Stimulated activated naive CD8-positive, alpha-beta T cell treated with anti-CD3 and anti-CD28 coated beads, Interleukin-15, amount 100 ng/mL, for 72 hours (primary cell): ENCODE results near the gene PIAS2.
"Not testable (repeated sequence)": the region's sequence is repeated elsewhere in the genome, so short reads cannot be mapped to it uniquely, and the experiment has no call there.

Source experiments
- ATAC-seq: fragments of 150-1000 bp; cut with Tn5 transposase; 2 replicates; pipeline ENCODE4 v1.10.0; 2021; ENCODE audit warnings: mild to moderate bottlenecking, moderate library complexity
- DNase-seq, 2 donors: peaks; one replicate each; pipeline ENCODE4 v3.0.0; 2021 to 2022
- H3K27ac Mint-ChIP-seq, 2 donors: one replicate each; pipeline ENCODE4 v1.8.0; 2022; ENCODE audit warnings: mild to moderate bottlenecking in 2 of 2, mixed read lengths in 2 of 2, moderate library complexity in 2 of 2
- H3K27me3 Mint-ChIP-seq: one replicate; pipeline ENCODE4 v1.8.0; 2022; ENCODE audit warnings: mixed read lengths
- H3K4me1 Mint-ChIP-seq: one replicate; pipeline ENCODE4 v1.8.0; 2022; ENCODE audit warnings: mild to moderate bottlenecking, mixed read lengths
- H3K4me3 Mint-ChIP-seq, 2 donors: one replicate each; pipeline ENCODE4 v1.8.0; 2022; ENCODE audit warnings: mild to moderate bottlenecking in 2 of 2, mixed read lengths in 2 of 2, moderate library complexity in 1 of 2
- H3K9me3 Mint-ChIP-seq, 2 donors: one replicate each; pipeline ENCODE4 v1.8.0; 2022; ENCODE audit warnings: mixed read lengths in 2 of 2

Gene PIAS2

DNA sequence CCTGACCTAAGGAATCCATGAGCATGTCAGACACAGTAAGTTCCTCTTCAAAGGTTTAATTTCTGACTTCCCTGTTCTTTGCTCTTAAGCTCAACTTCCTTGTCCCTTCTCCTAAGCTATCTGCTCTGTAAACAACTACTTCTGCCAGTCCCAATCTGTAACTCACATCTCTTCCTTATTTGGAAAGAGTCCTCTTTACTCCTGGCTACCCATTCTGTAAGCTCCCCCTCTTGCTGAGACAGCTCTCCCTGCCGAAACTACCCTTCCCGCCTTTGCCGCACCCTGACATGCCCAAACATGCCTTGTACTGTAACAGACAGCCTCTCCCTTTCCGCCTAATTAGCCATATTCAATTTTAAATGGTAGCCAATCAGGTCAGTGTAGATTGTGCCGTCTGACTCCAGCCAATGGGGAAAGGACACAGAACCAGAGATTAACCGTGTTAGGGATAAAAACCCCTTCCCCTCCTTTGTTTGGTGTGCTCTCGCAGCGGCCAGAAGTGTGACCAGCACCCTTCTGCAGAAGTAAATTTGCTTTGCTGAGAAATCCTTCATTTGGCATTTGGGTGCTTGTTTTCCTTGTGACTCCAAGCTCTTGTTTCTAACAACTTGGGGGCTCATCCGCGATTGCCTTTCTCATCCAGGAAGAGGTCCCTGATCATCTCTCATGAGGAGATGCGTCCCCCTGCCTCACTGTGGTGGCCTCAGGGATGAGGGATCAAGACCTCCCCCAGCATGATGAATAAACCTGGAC, 49.0 kb downstream of the PIAS2 start:
- ATAC-seq = no peak
- DNase-seq = no peak
- peaks cover 37 to 43% of the 10 kb centered on the region in 2 donors for H3K9me3 Mint-ChIP-seq
- no peak overlapping the region for H3K4me3 Mint-ChIP-seq
- peak overlapping the region in 1 of 2 donors; percentile 53 for H3K27ac Mint-ChIP-seq
- no peaks in the 10 kb centered on the region for H3K27me3 Mint-ChIP-seq
- peaks cover 18% of the 10 kb centered on the region for H3K4me1 Mint-ChIP-seq

DNA sequence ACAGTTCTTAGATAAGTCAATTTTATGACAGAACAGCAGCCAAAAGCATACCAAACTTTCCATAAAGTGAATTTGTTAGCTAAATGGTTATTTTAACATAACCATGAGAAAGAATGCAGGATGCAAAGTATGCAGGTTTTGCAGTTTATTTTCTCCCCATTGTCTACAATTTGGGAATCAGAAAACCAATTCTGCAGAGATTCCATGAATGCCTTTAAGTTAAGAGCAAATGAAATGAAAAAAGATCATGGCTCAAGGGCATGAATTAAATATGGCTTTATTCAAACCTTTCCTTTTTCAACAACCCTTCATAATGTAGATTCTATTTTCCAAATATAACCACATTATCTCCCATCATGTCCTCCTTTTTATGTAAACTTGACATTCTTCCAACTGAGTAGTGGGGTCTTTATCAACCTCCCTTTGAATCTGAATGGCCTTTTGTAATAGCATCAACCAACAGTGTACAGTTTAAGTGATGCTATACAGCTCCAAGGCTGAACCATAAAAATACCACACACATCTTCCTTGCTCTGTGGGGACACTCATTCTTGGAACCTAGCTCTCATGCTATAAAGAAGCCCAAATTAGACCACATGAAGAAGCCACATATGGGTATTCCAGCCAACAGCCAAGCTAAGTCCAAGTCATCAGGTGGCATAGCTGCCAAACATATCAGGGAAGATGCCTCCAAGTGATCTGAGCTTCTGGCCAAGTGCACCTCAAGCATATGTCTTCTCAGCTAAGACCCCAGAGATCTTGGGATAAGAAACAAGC, 49.8 kb downstream of the PIAS2 start:
- no peak for DNase-seq
- peaks cover 18% of the 10 kb centered on the region for H3K4me1 Mint-ChIP-seq
- H3K27me3 Mint-ChIP-seq = no peaks in the 10 kb centered on the region
- H3K9me3 Mint-ChIP-seq = peaks cover 36 to 37% of the 10 kb centered on the region in 2 donors
- H3K27ac Mint-ChIP-seq = no peak overlapping the region
- no peak overlapping the region for H3K4me3 Mint-ChIP-seq
- ATAC-seq = no peak

DNA sequence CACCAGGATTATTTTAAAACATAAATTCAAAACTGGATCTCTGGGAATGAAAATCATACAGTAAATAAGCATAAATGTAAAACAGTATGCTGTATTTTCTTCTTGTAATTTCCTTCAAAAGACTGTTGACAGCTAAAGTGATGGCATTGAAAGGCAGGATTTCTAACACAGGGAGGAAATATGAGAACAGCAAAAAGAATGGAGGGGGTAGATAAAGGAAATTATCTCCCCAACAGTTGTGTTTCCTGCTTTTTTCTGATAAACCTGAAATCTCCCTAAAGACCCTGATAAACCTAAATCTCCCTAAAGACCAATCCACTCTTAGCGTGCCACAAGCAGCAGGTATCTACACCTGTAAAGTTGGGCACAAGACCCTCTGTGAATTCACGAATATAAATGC, 50.8 kb downstream of the PIAS2 start:
- H3K27ac Mint-ChIP-seq = no peak overlapping the region
- peaks cover 33 to 36% of the 10 kb centered on the region in 2 donors for H3K9me3 Mint-ChIP-seq
- DNase-seq (no peak), ATAC-seq (no peak)
- H3K27me3 Mint-ChIP-seq = no peaks in the 10 kb centered on the region
- H3K4me3 Mint-ChIP-seq = no peak overlapping the region
- peaks cover 18% of the 10 kb centered on the region for H3K4me1 Mint-ChIP-seq

DNA sequence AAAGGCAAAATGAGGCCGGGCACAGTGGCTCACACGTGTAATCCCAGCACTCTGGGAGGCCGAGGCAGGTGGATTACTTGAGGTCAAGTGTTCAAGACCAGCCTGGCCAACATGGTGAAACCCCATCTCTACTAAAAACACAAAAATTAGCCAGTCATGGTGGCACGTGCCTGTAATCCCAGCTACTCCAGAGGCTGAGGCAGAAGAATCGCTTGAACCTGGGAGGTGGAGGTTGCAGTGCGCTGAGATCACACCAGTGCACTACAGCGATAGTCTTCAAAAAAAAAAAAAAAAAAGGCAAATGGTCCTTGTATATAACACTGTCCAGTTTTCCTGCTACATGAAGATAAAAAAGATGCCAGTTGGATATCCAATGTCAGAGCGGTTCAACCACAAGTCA, 52.1 kb downstream of the PIAS2 start:
- not testable (repeated sequence) for H3K27ac Mint-ChIP-seq, H3K27me3 Mint-ChIP-seq, H3K4me3 Mint-ChIP-seq, DNase-seq, ATAC-seq
- peaks cover 25 to 27% of the 10 kb centered on the region in 2 donors for H3K9me3 Mint-ChIP-seq
- H3K4me1 Mint-ChIP-seq = peaks cover 20% of the 10 kb centered on the region

DNA sequence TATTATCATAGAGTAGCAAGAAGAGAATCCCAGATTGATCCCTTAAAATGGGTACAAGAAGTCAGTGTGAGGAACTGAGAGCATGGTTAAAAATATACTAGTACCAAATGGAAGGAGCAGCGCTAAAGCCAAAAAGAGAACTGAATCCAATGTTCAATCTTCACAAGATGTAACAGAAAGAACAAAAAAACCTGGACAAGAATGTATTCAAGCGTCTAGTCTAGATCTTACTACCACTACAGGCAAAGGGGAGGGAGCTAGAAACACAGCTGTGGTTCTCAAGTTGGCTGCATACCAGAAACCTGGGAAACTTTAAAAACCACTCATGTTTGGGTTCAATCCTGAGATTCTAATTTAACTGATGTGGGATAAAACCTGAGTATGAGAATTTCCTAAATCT, 57.5 kb downstream of the PIAS2 start:
- no peak overlapping the region for H3K4me3 Mint-ChIP-seq
- peak overlapping the region in 1 of 2 donors; percentile 63 for H3K27ac Mint-ChIP-seq
- DNase-seq (no peak), ATAC-seq (no peak)
- no peaks in the 10 kb centered on the region for H3K27me3 Mint-ChIP-seq
- peaks cover 22% of the 10 kb centered on the region for H3K4me1 Mint-ChIP-seq
- H3K9me3 Mint-ChIP-seq = no peaks in the 10 kb centered on the region

DNA sequence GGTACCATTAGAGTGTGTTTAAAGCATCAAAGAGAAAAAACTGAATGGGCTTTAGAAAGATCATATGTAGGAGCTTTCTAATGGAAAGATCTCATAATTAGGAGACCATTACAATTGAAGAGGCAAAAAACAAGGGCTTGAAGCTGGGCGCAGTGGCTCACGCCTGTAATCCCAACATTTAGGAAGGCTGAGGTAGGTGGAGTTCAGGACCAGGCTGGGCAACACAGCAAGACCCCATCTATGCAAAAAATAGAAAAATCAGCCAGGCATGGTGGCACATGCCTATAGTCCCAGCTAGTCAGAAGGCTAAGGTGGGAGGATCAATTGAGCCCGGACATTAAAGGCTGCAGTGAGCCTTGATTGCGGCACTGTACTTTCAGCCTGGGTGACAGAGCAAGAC, 59.0 kb downstream of the PIAS2 start:
- DNase-seq (no peak), ATAC-seq (no peak)
- peaks cover 22% of the 10 kb centered on the region for H3K4me1 Mint-ChIP-seq
- no peaks in the 10 kb centered on the region for H3K9me3 Mint-ChIP-seq
- no peak overlapping the region for H3K27ac Mint-ChIP-seq
- H3K4me3 Mint-ChIP-seq = no peak overlapping the region
- no peaks in the 10 kb centered on the region for H3K27me3 Mint-ChIP-seq

DNA sequence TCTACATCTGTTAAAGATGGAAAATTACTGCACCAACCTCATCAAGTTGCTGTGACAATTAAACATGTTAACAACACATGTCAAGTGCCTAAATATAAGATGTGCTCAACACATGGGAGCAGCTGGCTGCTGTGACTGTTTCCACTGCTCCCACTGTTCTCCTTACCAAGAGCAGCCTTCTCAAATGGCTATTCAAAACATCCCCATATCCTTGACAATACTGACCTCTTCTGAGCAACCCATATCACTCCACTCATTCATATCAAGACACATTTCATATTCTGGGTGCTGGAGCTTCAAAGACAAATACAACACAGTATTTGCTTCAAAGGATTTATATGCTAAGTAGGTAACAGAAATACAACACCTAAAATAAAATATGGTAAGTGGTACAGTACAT, 60.3 kb downstream of the PIAS2 start:
- Mint-ChIP-seq H3K9me3 (no peaks in the 10 kb centered on the region), H3K27ac (no peak overlapping the region), H3K4me3 (no peak overlapping the region), H3K4me1 (peaks cover 22% of the 10 kb centered on the region), H3K27me3 (no peaks in the 10 kb centered on the region)
- ATAC-seq = no peak
- DNase-seq = no peak

DNA sequence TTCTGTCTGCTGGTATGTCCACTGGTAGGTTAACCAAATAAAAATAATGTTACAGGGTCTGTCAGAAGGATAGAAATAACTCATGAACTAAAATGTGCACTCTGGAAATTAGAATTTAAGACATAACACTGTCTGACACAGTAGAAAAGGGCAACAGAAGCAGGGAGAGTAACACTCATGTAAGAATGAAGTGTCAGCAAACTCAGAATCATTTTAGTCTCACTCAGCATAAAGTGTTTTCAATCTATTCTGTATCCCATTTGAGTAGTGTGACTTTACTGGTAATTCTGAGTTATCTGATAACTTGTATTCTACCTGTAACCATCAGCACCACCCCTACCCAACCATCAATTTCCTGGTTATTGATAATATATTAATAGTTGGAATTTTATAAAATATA, 68.3 kb downstream of the PIAS2 start:
- Mint-ChIP-seq H3K27me3 (no peaks in the 10 kb centered on the region), H3K4me1 (peaks cover 6% of the 10 kb centered on the region), H3K9me3 (no peaks in the 10 kb centered on the region), H3K27ac (no peak overlapping the region), H3K4me3 (no peak overlapping the region)
- DNase-seq = no peak
- ATAC-seq = no peak

DNA sequence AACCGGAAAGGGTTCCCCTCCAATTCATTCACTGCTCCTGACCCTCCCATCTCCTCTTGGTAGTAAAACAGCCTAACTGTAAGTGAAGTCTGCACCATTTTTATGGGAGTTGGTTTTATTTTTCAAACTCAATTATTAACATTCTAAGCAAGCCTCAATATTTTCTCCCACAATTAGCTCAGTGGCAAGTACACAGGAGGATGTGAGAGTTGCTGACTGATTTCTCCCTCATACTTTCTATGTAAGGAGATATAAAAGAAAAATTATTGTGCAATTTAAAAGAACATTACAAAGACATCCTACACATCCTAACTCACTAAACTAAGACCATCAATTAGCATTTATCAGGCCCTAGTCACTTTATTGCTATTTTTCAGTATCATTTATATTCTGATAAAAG, 73.9 kb downstream of the PIAS2 start:
- Mint-ChIP-seq H3K4me3 (no peak overlapping the region), H3K27me3 (no peaks in the 10 kb centered on the region), H3K27ac (peak overlapping the region in 1 of 2 donors; percentile 31), H3K9me3 (no peaks in the 10 kb centered on the region), H3K4me1 (peaks cover 1% of the 10 kb centered on the region)
- DNase-seq (no peak), ATAC-seq (no peak)

DNA sequence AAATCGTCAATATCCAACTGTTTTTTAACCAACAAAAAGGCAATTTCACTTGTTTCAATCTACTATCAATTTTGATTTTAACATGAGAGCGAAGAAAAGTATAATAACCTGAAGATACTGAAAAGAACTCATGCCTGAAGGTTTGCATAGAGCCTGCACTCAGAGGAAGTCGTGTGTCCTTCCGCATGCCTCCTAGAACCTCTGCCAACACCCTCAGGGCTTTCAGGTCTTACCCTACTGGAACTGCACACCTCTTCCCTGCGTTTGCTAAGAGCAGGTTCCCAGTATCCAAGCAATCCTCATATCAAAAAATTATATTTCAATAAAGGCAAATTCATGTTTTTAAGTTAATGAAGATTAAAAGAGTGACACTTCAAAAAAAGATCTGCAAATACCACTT, 74.7 kb downstream of the PIAS2 start:
- Mint-ChIP-seq H3K27ac (no peak overlapping the region), H3K27me3 (no peaks in the 10 kb centered on the region), H3K9me3 (no peaks in the 10 kb centered on the region), H3K4me3 (no peak overlapping the region), H3K4me1 (no peaks in the 10 kb centered on the region)
- DNase-seq (no peak), ATAC-seq (no peak)

DNA sequence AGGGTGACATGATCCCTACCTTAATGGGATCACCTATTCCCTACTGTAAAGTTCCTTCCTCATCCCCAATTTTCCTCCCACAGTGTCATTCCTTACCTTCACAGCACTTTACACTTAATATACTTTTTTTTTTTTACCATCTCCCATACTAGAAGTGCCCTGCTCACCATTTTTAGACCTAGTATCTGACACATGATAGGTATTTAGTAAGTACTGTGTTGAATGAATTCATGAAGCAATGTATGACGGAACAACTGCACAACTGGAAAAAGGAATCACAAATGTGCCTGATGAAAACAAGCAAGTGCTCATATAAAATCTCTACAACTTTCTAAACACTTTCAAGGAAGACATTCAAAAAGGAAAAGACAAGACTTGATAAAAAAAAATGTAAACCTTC, 83.4 kb downstream of the PIAS2 start:
- no peak overlapping the region for H3K27ac Mint-ChIP-seq
- no peaks in the 10 kb centered on the region for H3K9me3 Mint-ChIP-seq
- no peaks in the 10 kb centered on the region for H3K4me1 Mint-ChIP-seq
- no peaks in the 10 kb centered on the region for H3K27me3 Mint-ChIP-seq
- no peak overlapping the region for H3K4me3 Mint-ChIP-seq
- DNase-seq (no peak), ATAC-seq (no peak)

DNA sequence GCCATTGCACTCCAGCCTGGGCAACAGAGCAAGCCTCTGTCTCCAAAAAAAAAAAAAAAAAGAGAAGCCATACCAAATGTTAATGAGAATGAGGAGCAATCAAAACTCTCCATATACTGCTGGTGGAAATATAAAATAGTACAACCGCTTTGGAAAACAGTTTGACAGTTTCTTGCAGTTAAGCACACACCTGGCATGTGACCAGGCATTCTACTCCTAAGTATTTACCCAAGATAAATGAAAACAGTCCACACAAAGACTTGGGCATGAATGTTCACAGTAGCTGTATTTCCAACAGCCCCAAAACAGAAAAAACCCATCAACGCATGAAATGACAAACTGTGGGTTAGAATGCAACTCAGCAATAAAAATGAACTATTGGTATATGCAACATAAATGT, 84.5 kb downstream of the PIAS2 start:
- H3K9me3 Mint-ChIP-seq = no peaks in the 10 kb centered on the region
- no peaks in the 10 kb centered on the region for H3K4me1 Mint-ChIP-seq
- H3K27me3 Mint-ChIP-seq = no peaks in the 10 kb centered on the region
- ATAC-seq (no peak), DNase-seq (no peak)
- no peak overlapping the region for H3K4me3 Mint-ChIP-seq
- no peak overlapping the region for H3K27ac Mint-ChIP-seq

DNA sequence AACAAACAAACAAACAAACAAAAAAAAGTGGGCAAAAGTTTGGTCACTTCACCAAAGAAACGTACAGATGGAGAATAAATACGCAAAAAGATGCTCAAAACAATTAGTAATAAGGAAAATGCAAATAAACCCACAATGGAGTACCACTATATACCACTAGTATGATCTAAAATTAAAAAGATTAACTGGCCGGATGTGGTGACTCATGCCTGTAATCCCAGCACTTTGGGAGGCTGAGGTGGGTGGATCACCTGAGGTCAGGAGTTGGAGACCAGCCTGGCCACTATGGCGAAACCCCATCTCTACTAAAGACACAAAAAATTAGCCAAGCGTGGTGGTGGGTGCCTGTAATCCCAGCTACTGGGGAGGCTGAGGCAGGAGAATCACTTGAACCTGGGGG, 84.9 kb downstream of the PIAS2 start:
- ATAC-seq, H3K4me3 Mint-ChIP-seq, H3K9me3 Mint-ChIP-seq, H3K27me3 Mint-ChIP-seq, H3K4me1 Mint-ChIP-seq, DNase-seq, H3K27ac Mint-ChIP-seq: not testable (repeated sequence)

DNA sequence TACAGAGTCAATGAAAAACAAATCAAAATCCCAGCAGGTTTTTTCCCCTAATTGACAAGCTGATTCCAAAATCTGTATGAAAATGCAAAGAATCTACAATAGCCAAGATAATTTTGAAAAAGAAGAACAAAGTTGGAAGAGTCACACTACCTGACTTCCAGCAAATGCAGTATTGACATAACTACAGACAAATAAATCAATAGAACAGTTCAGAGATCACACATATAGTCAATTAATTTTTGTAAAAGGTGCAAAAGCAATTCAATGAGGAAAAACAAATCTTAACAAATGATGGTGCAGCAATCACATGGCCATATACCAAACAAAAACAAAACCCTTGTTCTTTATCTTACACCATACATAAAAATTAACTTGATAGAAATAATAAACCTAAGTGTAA, 85.9 kb downstream of the PIAS2 start:
- Mint-ChIP-seq H3K27me3 (no peaks in the 10 kb centered on the region), H3K27ac (no peak overlapping the region), H3K4me3 (no peak overlapping the region), H3K9me3 (no peaks in the 10 kb centered on the region), H3K4me1 (no peaks in the 10 kb centered on the region)
- ATAC-seq (no peak), DNase-seq (no peak)

DNA sequence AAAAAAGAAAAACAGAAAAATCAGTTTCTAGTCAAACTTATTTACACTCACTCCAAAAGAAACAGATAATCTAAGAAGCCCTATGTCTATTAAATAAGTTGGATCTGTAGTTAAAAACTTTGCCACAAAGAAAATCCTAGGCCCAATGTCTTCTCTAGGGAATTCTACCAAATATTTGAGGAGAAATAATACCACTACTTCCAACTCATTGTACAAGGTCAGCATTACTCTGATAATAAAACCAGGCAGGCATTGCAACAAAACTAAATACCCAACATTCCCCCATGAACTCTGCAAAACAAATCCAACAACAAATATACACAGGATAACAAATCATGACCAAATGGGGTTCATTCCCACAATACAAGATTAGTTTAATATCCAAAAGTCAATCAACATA, 86.7 kb downstream of the PIAS2 start:
- peak overlapping the region in 1 of 2 donors; percentile 78 for H3K27ac Mint-ChIP-seq
- ATAC-seq (no peak), DNase-seq (no peak)
- no peaks in the 10 kb centered on the region for H3K4me1 Mint-ChIP-seq
- no peak overlapping the region for H3K4me3 Mint-ChIP-seq
- H3K27me3 Mint-ChIP-seq = no peaks in the 10 kb centered on the region
- H3K9me3 Mint-ChIP-seq = no peaks in the 10 kb centered on the region

DNA sequence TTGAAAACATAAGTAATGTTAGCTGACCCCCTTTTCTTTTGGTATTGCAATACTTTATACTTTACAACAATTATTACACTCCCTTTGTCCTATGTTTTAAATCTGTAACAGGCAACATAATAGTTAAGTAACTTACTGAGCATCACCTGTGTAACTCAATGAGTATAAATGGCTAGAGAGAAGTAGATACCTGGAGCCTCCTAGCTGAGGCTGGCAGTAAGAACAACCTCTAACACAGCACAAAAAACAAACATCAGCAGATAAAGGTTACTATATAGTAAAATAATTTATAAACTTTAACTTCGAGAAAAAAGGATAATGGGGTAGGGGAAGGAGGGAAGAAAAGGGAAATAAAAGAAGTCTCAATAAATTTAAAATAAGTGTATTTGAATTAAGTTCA, 87.4 kb downstream of the PIAS2 start:
- ATAC-seq (no peak), DNase-seq (no peak)
- no peaks in the 10 kb centered on the region for H3K9me3 Mint-ChIP-seq
- no peaks in the 10 kb centered on the region for H3K27me3 Mint-ChIP-seq
- H3K4me1 Mint-ChIP-seq = no peaks in the 10 kb centered on the region
- H3K27ac Mint-ChIP-seq = no peak overlapping the region
- H3K4me3 Mint-ChIP-seq = no peak overlapping the region
